HG03060 (cell line): ENCODE measurements around the gene COL4A5.
"Not testable (repeated sequence)": the region's sequence is repeated elsewhere in the genome, so short reads cannot be mapped to it uniquely, and the experiment has no call there.

Source experiments
- ATAC-seq: cut with Tn5 transposase; IDR thresholded peaks from one replicate; pipeline ENCODE4 v1.9.1; 2021; ENCODE audit warnings: low read depth, moderate number of reproducible peaks; ENCODE audit not compliant: unreplicated experiment

Gene COL4A5

GRCh38 chrX:108439426-108439942 lies at the start of gene COL4A5:
Gene COL4A5 (plus strand): TSS chrX:108439838. CDS start chrX:108440126, 288 bp downstream.
- no peak for ATAC-seq

- not testable (repeated sequence) for ATAC-seq
Observed at GRCh38 chrX:108390976-108391717, 48.5 kb upstream of the COL4A5 start.

GRCh38 chrX:108396188-108396891 lies 43.3 kb upstream of the COL4A5 start:
- ATAC-seq, result no peak

- no peak for ATAC-seq
Observed at GRCh38 chrX:108396986-108397385, 42.7 kb upstream of the COL4A5 start.

GRCh38 chrX:108397627-108398391 lies 41.8 kb upstream of the COL4A5 start:
- ATAC-seq, result no peak

- no peak for ATAC-seq
Observed at GRCh38 chrX:108399418-108400165, 40.0 kb upstream of the COL4A5 start.

GRCh38 chrX:108412783-108413182 lies 26.9 kb upstream of the COL4A5 start:
- ATAC-seq, result no peak

- ATAC-seq, result no peak
Observed at GRCh38 chrX:108415146-108415545, 24.5 kb upstream of the COL4A5 start.

- no peak for ATAC-seq
Observed at GRCh38 chrX:108415891-108416290, 23.7 kb upstream of the COL4A5 start.

- no peak for ATAC-seq
Observed at GRCh38 chrX:108417257-108417656, 22.4 kb upstream of the COL4A5 start.

- no peak for ATAC-seq
Observed at GRCh38 chrX:108419401-108419800, 20.2 kb upstream of the COL4A5 start.

GRCh38 chrX:108420481-108420880 lies 19.2 kb upstream of the COL4A5 start:
- no peak for ATAC-seq

- no peak for ATAC-seq
Observed at GRCh38 chrX:108426262-108426661, 13.4 kb upstream of the COL4A5 start.

GRCh38 chrX:108435261-108435660 lies 4.4 kb upstream of the COL4A5 start:
- ATAC-seq, result no peak

GRCh38 chrX:108437349-108438109 lies 2.1 kb upstream of the COL4A5 start:
- no peak for ATAC-seq

GRCh38 chrX:108438110-108438623 lies 1.5 kb upstream of the COL4A5 start, which contains the start of gene COL4A6:
Gene COL4A6 (minus strand): TSS chrX:108438422. CDS start chrX:108438196, 226 bp downstream.
- ATAC-seq, result no peak

- no peak for ATAC-seq
Observed at GRCh38 chrX:108439961-108440696, 491 bp downstream of the COL4A5 start.

GRCh38 chrX:108442901-108443464 lies 3.3 kb downstream of the COL4A5 start:
- ATAC-seq, result no peak
